ENCODE data around the gene STAT3. TPM values are rescaled to one million over a fixed set of nuclear protein-coding genes. Genes with fewer than 3 reads are reported as not detected.

STAT3 gene
- total and polyA plus RNA-seq, 2 of the 13 experiments (the other 11 are each of a cell fraction or from before 2014, with no cell fraction given) = 61.8 to 62.4 TPM

- TF ChIP-seq ZBTB33 (CRISPR knock-in tag; IDR thresholded peaks at IDR 0.05) (peak; percentile 52), NFE2 (CRISPR knock-in tag; IDR thresholded peaks at IDR 0.05) (0 out of 2 replicates have a peak, but pooled peaks have one; percentile 38), ZNF691 (CRISPR knock-in tag; IDR thresholded peaks at IDR 0.05; ENCODE audit: borderline replicate concordance, low read depth) (no peak; the same call in 1 of the 2 replicates), PCBP1 (IDR thresholded peaks at IDR 0.05; ENCODE audit: borderline replicate concordance, low read depth, low read length) (0 out of 2 replicates have a peak, but pooled peaks have one; percentile 45), GATA4 (IDR thresholded peaks at IDR 0.05; ENCODE audit: borderline replicate concordance, low read depth) (0 out of 2 replicates have a peak, but pooled peaks have one; percentile 12), ZFP36 (IDR thresholded peaks at IDR 0.05; ENCODE audit: borderline replicate concordance, low read depth, low read length, partially characterized antibody) (no peak), RFX5 (IDR thresholded peaks at IDR 0.05; ENCODE audit: low read depth, low read length) (no peak), ZNF841 (CRISPR knock-in tag; IDR thresholded peaks at IDR 0.05; ENCODE audit: borderline replicate concordance) (no peak), NRL (CRISPR knock-in tag; IDR thresholded peaks at IDR 0.05; ENCODE audit: borderline replicate concordance) (peak; percentile 70; the same call in 1 of the 2 replicates), PTBP1 (IDR thresholded peaks at IDR 0.05; ENCODE audit: low read depth, low read length, poor library complexity, severe bottlenecking) (no peak), RORA (CRISPR knock-in tag; IDR thresholded peaks at IDR 0.05) (no peak), AGO1 (IDR thresholded peaks at IDR 0.05; ENCODE audit: low read depth, low read length, poor library complexity, severe bottlenecking) (peak; percentile 84), HMGXB3 (CRISPR knock-in tag; IDR thresholded peaks at IDR 0.05; ENCODE audit: borderline replicate concordance) (no peak), ZNF205 (CRISPR knock-in tag; IDR thresholded peaks at IDR 0.05) (peak; percentile 68; the same call in 1 of the 2 replicates), PHF21A (CRISPR knock-in tag; IDR thresholded peaks at IDR 0.05) (peak; percentile 49), ZKSCAN5 (CRISPR knock-in tag; IDR thresholded peaks at IDR 0.05) (no peak), ZSCAN5A (CRISPR knock-in tag; IDR thresholded peaks at IDR 0.05; ENCODE audit: borderline replicate concordance) (no peak), ISX (CRISPR knock-in tag; conservative IDR thresholded peaks at IDR 0.05) (no peak), SSRP1 (CRISPR knock-in tag; IDR thresholded peaks at IDR 0.05) (0 out of 2 replicates have a peak, but pooled peaks have one; percentile 64), NFIC (IDR thresholded peaks at IDR 0.05; ENCODE audit: low read length) (no peak)
Measured at GRCh38 chr17:42312285-42313130, 75.7 kb downstream of the STAT3 start (continued).
